Esophagus muscularis mucosa (tissue), 3 donors: ENCODE data around the gene RNF217.

ENCODE experiments used
- CTCF ChIP-seq, 3 experiments: fragments of 200-600 bp in 2 of 3; fragments of 450-650 bp in 1 of 3; sonication (generic) in 2 of 3; IDR thresholded peaks; one replicate each; pipeline ENCODE4 v1.5.1; 2017 to 2019; ENCODE audit warnings: antibody characterized with exemption in 3 of 3, mild to moderate bottlenecking in 2 of 3, moderate library complexity in 1 of 3
- POLR2A ChIP-seq: fragments of 450-650 bp; IDR thresholded peaks from one replicate; pipeline ENCODE4 v1.6.1; 2017; ENCODE audit warnings: antibody characterized with exemption, moderate library complexity, mild to moderate bottlenecking, low read depth

- TF ChIP-seq POLR2A (no peak), CTCF (IDR thresholded peaks at IDR 0.05) (no peak)
Measured at GRCh38 chr6:125067552-125067951, 105.3 kb downstream of the RNF217 start.
